K562 (cell line): ENCODE measurements around the gene FANCG. TPM values are rescaled to one million over a fixed set of nuclear protein-coding genes. Genes with fewer than 3 reads are reported as not detected.

Experiments used
- ADNP ChIP-seq: fragments of 200-800 bp; sonication (Bioruptor generic); IDR thresholded peaks from 2 replicates; pipeline ENCODE4 v1.6.1; 2016; ENCODE audit warnings: missing genetic modification characterization, missing compliant biosample characterization
- ARHGAP35 ChIP-seq: fragments of 450-650 bp; IDR thresholded peaks from 2 replicates; pipeline ENCODE4 v1.6.1; 2018; ENCODE audit not compliant: partially characterized antibody
- BRD9 ChIP-seq: fragments of 450-650 bp; IDR thresholded peaks from 2 replicates; pipeline ENCODE4 v1.6.1; 2018; ENCODE audit warnings: low read depth; ENCODE audit not compliant: partially characterized antibody
- CBX5 ChIP-seq: IDR thresholded peaks from 2 replicates; pipeline ENCODE4 v1.6.1; 2014; ENCODE audit warnings: low read depth, borderline replicate concordance
- CCAR2 ChIP-seq: fragments of 200-400 bp; formaldehyde crosslinking; IDR thresholded peaks from 2 replicates; pipeline ENCODE4 v1.6.1; 2017; ENCODE audit warnings: mild to moderate bottlenecking, low read depth, low read length
- HBP1 ChIP-seq: fragments of 450-650 bp; formaldehyde crosslinking; IDR thresholded peaks from 2 replicates; pipeline ENCODE4 v1.4.0; 2022; ENCODE audit warnings: missing genetic modification characterization
- HNRNPH1 ChIP-seq: fragments of 200-400 bp; formaldehyde crosslinking; optimal IDR thresholded peaks from 2 replicates; pipeline ENCODE3; 2017; ENCODE audit warnings: low read depth, mild to moderate bottlenecking, low read length, moderate library complexity
- MTA2 ChIP-seq: fragments of 450-650 bp; IDR thresholded peaks from 2 replicates; pipeline ENCODE4 v1.6.1; 2016; ENCODE audit warnings: low read depth
- MYNN ChIP-seq, 2 experiments: sonication (generic); formaldehyde crosslinking in 1 of 2; IDR thresholded peaks; 2 replicates each; pipeline versions ENCODE4 v1.5.0 to v1.6.1; 2016 to 2020; ENCODE audit warnings: antibody characterized with exemption in 1 of 2, missing genetic modification reagents in 1 of 2
- NFRKB ChIP-seq: fragments of 450-650 bp; IDR thresholded peaks from 2 replicates; pipeline ENCODE4 v1.6.1; 2016; ENCODE audit warnings: low read depth
- NR4A1 ChIP-seq, 2 experiments: fragments of 250-450 bp in 1 of 2; fragments of 450-650 bp in 1 of 2; sonication (Bioruptor Pico) in 1 of 2; IDR thresholded peaks; 2 replicates each; pipeline versions ENCODE4 v1.4.0 to v1.6.1; 2016 to 2020; ENCODE audit warnings: mild to moderate bottlenecking in 2 of 2, missing compliant biosample characterization in 1 of 2, missing genetic modification characterization in 1 of 2, moderate library complexity in 1 of 2
- SNRNP70 ChIP-seq: fragments of 200-400 bp; formaldehyde crosslinking; optimal IDR thresholded peaks from 2 replicates; pipeline ENCODE3; 2017; ENCODE audit warnings: low read depth, low read length
- TRIM28 ChIP-seq: fragments of 450-650 bp; IDR thresholded peaks from 2 replicates; pipeline ENCODE4 v1.6.1; 2017
- ZNF274 ChIP-seq: IDR thresholded peaks from 2 replicates; pipeline ENCODE4 v1.6.1; 2011; ENCODE audit warnings: low read depth, mild to moderate bottlenecking, low read length, moderate library complexity, borderline replicate concordance
- ZNF583 ChIP-seq: fragments of 250-450 bp; sonication (Bioruptor Pico); IDR thresholded peaks from 2 replicates; pipeline ENCODE4 v1.4.0; 2020
- ZNF780A ChIP-seq: fragments of 250-450 bp; sonication (Bioruptor Pico); IDR thresholded peaks from 2 replicates; pipeline ENCODE4 v1.5.0; 2021; ENCODE audit warnings: mild to moderate bottlenecking
- polyA plus RNA-seq, 8 experiments: library from polyadenylated mRNA; depleted of rRNA in 4 of 8; stranded (reverse) in 5 of 8; unstranded in 3 of 8; fragments of >200 nt; fragmentation: Nextera tagmentation in 2 of 8; fragmentation: Illumina TruSeq in 1 of 8; extraction: Ambion mirVana in 2 of 8; extraction: Trizol in 1 of 8; gene quantifications; 2 replicates each; pipeline versions ENCODE4 v1.2.1 to v1.2.3, GENCODE V29; 2011 to 2014; ENCODE audit warnings: inconsistent platforms in 1 of 8, missing spikeins in 1 of 8
- total RNA-seq, 7 experiments: library from RNA; depleted of rRNA in 6 of 7; stranded (reverse); fragments of >200 nt in 6 of 7; fragmentation: Illumina TruSeq in 2 of 7; extraction: Trizol in 2 of 7; gene quantifications; 2 replicates each; pipeline versions ENCODE4 v1.2.1 to v1.2.3, GENCODE V29; 2011 to 2021; ENCODE audit warnings: low replicate concordance in 1 of 7
- TF ChIP-seq, protein P1 (sequence below), 2 experiments: fragments of 450-650 bp; conservative IDR thresholded peaks; 2 replicates each; pipeline ENCODE4 v1.6.1; 2017; ENCODE audit warnings: mild to moderate bottlenecking in 2 of 2, moderate library complexity in 2 of 2
- TF ChIP-seq, protein P2 (sequence below), 3 experiments: fragments of 200-800 bp in 1 of 3; fragments of 250-450 bp in 1 of 3; fragments of 450-650 bp in 1 of 3; sonication (Bioruptor Pico) in 1 of 3; sonication (Bioruptor generic) in 1 of 3; formaldehyde crosslinking in 1 of 3; IDR thresholded peaks; 2 replicates each; pipeline versions ENCODE4 v1.6.1 to v1.8.0; 2016 to 2022; ENCODE audit warnings: mild to moderate bottlenecking in 2 of 3, missing genetic modification characterization in 2 of 3, missing compliant biosample characterization in 1 of 3, moderate library complexity in 1 of 3
- TF ChIP-seq, protein P3 (sequence below): fragments of 250-450 bp; sonication (Bioruptor Pico); IDR thresholded peaks from 2 replicates; pipeline ENCODE4 v1.5.0; 2022; ENCODE audit warnings: mild to moderate bottlenecking

The FANCG gene
- total and polyA plus RNA-seq, 9 of the 15 experiments (the other 6 are each of a cell fraction or from before 2014, with no cell fraction given), result 7.5 to 43.9 (median 31.0) TPM

DNA sequence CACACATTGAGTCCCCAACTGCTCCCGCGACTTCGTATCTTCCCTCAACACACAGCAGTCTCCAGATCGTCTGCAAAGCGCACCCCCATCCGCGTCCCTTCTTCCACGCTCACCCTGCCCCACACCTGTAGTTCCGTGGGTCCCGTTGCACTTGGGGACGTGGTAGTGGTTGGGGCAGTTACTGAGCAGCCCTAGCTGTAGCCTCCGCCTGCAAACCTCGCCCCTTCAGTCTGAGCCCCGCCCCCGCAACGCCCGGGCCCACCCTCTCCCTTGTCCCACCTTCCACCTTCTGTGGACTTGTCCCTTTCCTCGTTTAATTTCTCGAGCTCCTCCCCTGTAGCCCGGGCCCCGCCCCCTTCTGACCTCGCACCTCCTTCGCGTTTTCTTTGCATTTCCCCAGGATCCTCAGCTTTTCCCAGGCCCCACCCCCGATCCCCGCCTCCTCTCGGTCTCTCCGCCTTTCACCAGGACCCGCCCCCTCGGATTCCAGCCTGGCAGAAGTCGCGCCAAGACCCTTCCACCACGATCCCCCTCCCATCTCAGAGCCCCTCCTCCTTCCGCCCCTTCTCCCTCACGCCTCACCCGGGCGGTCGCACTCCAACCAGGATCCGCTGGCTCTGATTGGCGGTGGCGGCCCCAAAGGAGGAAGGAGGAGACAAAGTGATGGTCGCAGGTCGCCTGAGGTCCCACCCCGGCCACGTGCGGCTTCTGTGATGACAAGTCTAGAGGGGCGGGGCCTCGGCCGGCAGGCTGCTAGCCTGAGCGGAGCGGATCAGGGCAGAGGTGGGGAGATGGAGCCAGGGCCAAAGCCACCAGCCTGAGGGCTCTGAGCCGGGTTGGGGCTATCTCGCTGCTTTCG is 36.2 kb upstream of the FANCG start, which contains the start of gene ATOSB (continued):
- TF ChIP-seq HBP1, result no peak
- no peak for TF ChIP-seq CCAR2
- no peak for TF ChIP-seq MYNN (IDR thresholded peaks at IDR 0.05)
- TF ChIP-seq MYNN (CRISPR knock-in tag; IDR thresholded peaks at IDR 0.05), result no peak
- TF ChIP-seq BRD9, result no peak
- TF ChIP-seq TRIM28, result no peak
- TF ChIP-seq NR4A1 (CRISPR knock-in tag; IDR thresholded peaks at IDR 0.05), result no peak
- TF ChIP-seq NR4A1 (tag; IDR thresholded peaks at IDR 0.05), result no peak
- TF ChIP-seq ZNF780A (CRISPR knock-in tag), result no peak
- TF ChIP-seq CBX5, result no peak
- no peak for TF ChIP-seq MTA2
- no peak for TF ChIP-seq ARHGAP35
- TF ChIP-seq, protein P1, sequence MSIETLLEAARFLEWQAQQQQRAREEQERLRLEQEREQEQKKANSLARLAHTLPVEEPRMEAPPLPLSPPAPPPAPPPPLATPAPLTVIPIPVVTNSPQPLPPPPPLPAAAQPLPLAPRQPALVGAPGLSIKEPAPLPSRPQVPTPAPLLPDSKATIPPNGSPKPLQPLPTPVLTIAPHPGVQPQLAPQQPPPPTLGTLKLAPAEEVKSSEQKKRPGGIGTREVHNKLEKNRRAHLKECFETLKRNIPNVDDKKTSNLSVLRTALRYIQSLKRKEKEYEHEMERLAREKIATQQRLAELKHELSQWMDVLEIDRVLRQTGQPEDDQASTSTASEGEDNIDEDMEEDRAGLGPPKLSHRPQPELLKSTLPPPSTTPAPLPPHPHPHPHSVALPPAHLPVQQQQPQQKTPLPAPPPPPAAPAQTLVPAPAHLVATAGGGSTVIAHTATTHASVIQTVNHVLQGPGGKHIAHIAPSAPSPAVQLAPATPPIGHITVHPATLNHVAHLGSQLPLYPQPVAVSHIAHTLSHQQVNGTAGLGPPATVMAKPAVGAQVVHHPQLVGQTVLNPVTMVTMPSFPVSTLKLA (conservative IDR thresholded peaks at IDR 0.05), result peak; percentile 99
- TF ChIP-seq, protein P2, sequence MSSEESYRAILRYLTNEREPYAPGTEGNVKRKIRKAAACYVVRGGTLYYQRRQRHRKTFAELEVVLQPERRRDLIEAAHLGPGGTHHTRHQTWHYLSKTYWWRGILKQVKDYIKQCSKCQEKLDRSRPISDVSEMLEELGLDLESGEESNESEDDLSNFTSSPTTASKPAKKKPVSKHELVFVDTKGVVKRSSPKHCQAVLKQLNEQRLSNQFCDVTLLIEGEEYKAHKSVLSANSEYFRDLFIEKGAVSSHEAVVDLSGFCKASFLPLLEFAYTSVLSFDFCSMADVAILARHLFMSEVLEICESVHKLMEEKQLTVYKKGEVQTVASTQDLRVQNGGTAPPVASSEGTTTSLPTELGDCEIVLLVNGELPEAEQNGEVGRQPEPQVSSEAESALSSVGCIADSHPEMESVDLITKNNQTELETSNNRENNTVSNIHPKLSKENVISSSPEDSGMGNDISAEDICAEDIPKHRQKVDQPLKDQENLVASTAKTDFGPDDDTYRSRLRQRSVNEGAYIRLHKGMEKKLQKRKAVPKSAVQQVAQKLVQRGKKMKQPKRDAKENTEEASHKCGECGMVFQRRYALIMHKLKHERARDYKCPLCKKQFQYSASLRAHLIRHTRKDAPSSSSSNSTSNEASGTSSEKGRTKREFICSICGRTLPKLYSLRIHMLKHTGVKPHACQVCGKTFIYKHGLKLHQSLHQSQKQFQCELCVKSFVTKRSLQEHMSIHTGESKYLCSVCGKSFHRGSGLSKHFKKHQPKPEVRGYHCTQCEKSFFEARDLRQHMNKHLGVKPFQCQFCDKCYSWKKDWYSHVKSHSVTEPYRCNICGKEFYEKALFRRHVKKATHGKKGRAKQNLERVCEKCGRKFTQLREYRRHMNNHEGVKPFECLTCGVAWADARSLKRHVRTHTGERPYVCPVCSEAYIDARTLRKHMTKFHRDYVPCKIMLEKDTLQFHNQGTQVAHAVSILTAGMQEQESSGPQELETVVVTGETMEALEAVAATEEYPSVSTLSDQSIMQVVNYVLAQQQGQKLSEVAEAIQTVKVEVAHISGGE (CRISPR knock-in tag; IDR thresholded peaks at IDR 0.05), result no peak
- TF ChIP-seq ADNP, result no peak
- TF ChIP-seq ZNF583 (CRISPR knock-in tag), result no peak
- no peak for TF ChIP-seq SNRNP70
- peak; percentile 43; the same call in 1 of the 2 replicates for TF ChIP-seq NFRKB
- TF ChIP-seq HNRNPH1, result no peak
- TF ChIP-seq, protein P3, sequence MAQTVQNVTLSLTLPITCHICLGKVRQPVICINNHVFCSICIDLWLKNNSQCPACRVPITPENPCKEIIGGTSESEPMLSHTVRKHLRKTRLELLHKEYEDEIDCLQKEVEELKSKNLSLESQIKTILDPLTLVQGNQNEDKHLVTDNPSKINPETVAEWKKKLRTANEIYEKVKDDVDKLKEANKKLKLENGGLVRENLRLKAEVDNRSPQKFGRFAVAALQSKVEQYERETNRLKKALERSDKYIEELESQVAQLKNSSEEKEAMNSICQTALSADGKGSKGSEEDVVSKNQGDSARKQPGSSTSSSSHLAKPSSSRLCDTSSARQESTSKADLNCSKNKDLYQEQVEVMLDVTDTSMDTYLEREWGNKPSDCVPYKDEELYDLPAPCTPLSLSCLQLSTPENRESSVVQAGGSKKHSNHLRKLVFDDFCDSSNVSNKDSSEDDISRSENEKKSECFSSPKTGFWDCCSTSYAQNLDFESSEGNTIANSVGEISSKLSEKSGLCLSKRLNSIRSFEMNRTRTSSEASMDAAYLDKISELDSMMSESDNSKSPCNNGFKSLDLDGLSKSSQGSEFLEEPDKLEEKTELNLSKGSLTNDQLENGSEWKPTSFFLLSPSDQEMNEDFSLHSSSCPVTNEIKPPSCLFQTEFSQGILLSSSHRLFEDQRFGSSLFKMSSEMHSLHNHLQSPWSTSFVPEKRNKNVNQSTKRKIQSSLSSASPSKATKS, result no peak
- TF ChIP-seq ZNF274, result no peak
